H1 (cell line): ENCODE data around the gene KLHL21. TPM values are rescaled to one million over a fixed set of nuclear protein-coding genes. Genes with fewer than 3 reads are reported as not detected.

Experiments
- CTCF ChIA-PET: fragments of 300-600 bp; sonication (Branson Sonifier 250); formaldehyde crosslinking; loops from one replicate; lab custom pipeline; 2021; ENCODE audit not compliant: partially characterized antibody; lab: Charles Lee
- POLR2A ChIA-PET: fragments of 300-600 bp; sonication (Branson Sonifier 250); formaldehyde crosslinking; loops from one replicate; lab custom pipeline; 2021; ENCODE audit warnings: inconsistent platforms; ENCODE audit not compliant: partially characterized antibody; lab: Charles Lee
- DNase-seq, 2 experiments: peaks; one replicate each; pipeline versions ENCODE4 v3.0.0 to v3.0.0-alpha.2; 2010 to 2022; ENCODE audit warnings: low spot score in 2 of 2, low read depth in 1 of 2, mixed read lengths in 1 of 2
- FAIRE-seq: peaks from 2 replicates; lab custom pipeline; 2011; peaks lifted over from hg19 to GRCh38; lab: Jason Lieb, UNC
- H2AFZ ChIP-seq: 2 replicates; pipeline ENCODE4 v1.8.1; 2012; ENCODE audit warnings: low read length, inconsistent platforms
- H2AK5ac ChIP-seq: 2 replicates; pipeline ENCODE4 v1.6.1; 2013; ENCODE audit warnings: low read depth, low read length
- H2BK120ac ChIP-seq: replicated peaks from 2 replicates; pipeline ENCODE3; 2013; ENCODE audit warnings: low read depth, low read length, inconsistent platforms
- H2BK12ac ChIP-seq: 2 replicates; pipeline ENCODE4 v1.6.1; 2013; ENCODE audit warnings: low read depth, low read length
- H2BK15ac ChIP-seq: 2 replicates; pipeline ENCODE4 v1.6.1; 2013; ENCODE audit warnings: low read length
- H2BK20ac ChIP-seq: 2 replicates; pipeline ENCODE4 v1.6.1; 2013; ENCODE audit warnings: low read length
- H2BK5ac ChIP-seq: 2 replicates; pipeline ENCODE4 v1.6.1; 2013; ENCODE audit warnings: low read depth, low read length
- H3K14ac ChIP-seq: 2 replicates; pipeline ENCODE4 v1.6.1; 2013; ENCODE audit warnings: inconsistent platforms; ENCODE audit not compliant: insufficient read length
- H3K18ac ChIP-seq: 2 replicates; pipeline ENCODE4 v1.6.1; 2013; ENCODE audit warnings: low read length; ENCODE audit errors: extremely low read depth
- H3K23ac ChIP-seq: 2 replicates; pipeline ENCODE4 v1.6.1; 2013; ENCODE audit warnings: inconsistent platforms; ENCODE audit not compliant: insufficient read length
- H3K23me2 ChIP-seq: 2 replicates; pipeline ENCODE4 v1.6.1; 2013; ENCODE audit warnings: low read depth, low read length
- H3K27ac ChIP-seq: 2 replicates; pipeline ENCODE4 v1.6.1; 2011; ENCODE audit warnings: low read depth, low read length, inconsistent platforms
- H3K27me3 ChIP-seq, 4 experiments: replicated peaks in 1 of 4; 1 replicate in 1 of 4; 2 replicates in 3 of 4; pipeline versions ENCODE4 v1.6.1 to v1.8.1; 2011 to 2013; ENCODE audit warnings: low read length in 3 of 4, mild to moderate bottlenecking in 3 of 4, inconsistent platforms in 2 of 4, mixed read lengths in 2 of 4, moderate library complexity in 1 of 4; ENCODE audit not compliant: control insufficient read depth in 3 of 4, insufficient read depth in 3 of 4; ENCODE audit errors: extremely low read depth in 1 of 4
- H3K36me3 ChIP-seq, 4 experiments: 2 replicates each; pipeline versions ENCODE4 v1.6.1 to v1.8.1; 2011 to 2013; ENCODE audit warnings: mild to moderate bottlenecking in 4 of 4, low read length in 3 of 4, moderate library complexity in 2 of 4, control low read depth in 1 of 4, inconsistent platforms in 1 of 4; ENCODE audit not compliant: insufficient read depth in 4 of 4, control insufficient read depth in 2 of 4
- H3K4ac ChIP-seq: replicated peaks from 2 replicates; pipeline ENCODE3; 2013; ENCODE audit warnings: low read length, low read depth, mixed read lengths, inconsistent platforms; ENCODE audit not compliant: insufficient read length
- H3K4me1 ChIP-seq, 4 experiments: replicated peaks in 1 of 4; 1 replicate in 1 of 4; 2 replicates in 3 of 4; pipeline versions ENCODE4 v1.6.1 to v1.8.1; 2011 to 2013; ENCODE audit warnings: low read length in 3 of 4, inconsistent platforms in 2 of 4, mixed read lengths in 1 of 4; ENCODE audit not compliant: insufficient read depth in 4 of 4, control insufficient read depth in 3 of 4
- H3K4me2 ChIP-seq, 2 experiments: 2 replicates each; pipeline versions ENCODE4 v1.6.1 to v1.8.1; 2011 to 2013; ENCODE audit warnings: low read depth in 2 of 2, low read length in 2 of 2, control low read depth in 1 of 2, inconsistent platforms in 1 of 2, mild to moderate bottlenecking in 1 of 2; ENCODE audit not compliant: insufficient read depth in 1 of 2
- H3K4me3 ChIP-seq, 4 experiments: fragments of 200-600, 300-600 bp in 1 of 4; sonication (generic), shearing (Covaris generic), sonication (Bioruptor Twin) in 1 of 4; 2 replicates each; pipeline versions ENCODE4 v1.5.1 to v1.8.1; 2011 to 2016; ENCODE audit warnings: low read length in 4 of 4, low read depth in 3 of 4, control low read depth in 2 of 4, inconsistent platforms in 2 of 4, mild to moderate bottlenecking in 2 of 4, mixed read lengths in 1 of 4, moderate library complexity in 1 of 4; ENCODE audit not compliant: insufficient read depth in 2 of 4; ENCODE audit errors: extremely low read depth in 1 of 4
- H3K56ac ChIP-seq: replicated peaks from 2 replicates; pipeline ENCODE3; 2013; ENCODE audit warnings: low read depth, mild to moderate bottlenecking, mixed read lengths, low read length, inconsistent platforms; ENCODE audit not compliant: insufficient read length
- H3K79me1 ChIP-seq: 2 replicates; pipeline ENCODE4 v1.6.1; 2013; ENCODE audit warnings: low read depth, low read length, control low read depth
- H3K79me2 ChIP-seq, 2 experiments: 2 replicates each; pipeline versions ENCODE4 v1.6.1 to v1.8.1; 2012 to 2013; ENCODE audit warnings: low read length in 2 of 2, mild to moderate bottlenecking in 2 of 2, inconsistent platforms in 1 of 2; ENCODE audit not compliant: insufficient read depth in 2 of 2, control insufficient read depth in 1 of 2
- H3K9ac ChIP-seq, 4 experiments: replicated peaks in 1 of 4; 1 replicate in 1 of 4; 2 replicates in 3 of 4; pipeline versions ENCODE4 v1.6.1 to v1.8.1; 2011 to 2013; ENCODE audit warnings: low read depth in 3 of 4, low read length in 3 of 4, control low read depth in 2 of 4, mild to moderate bottlenecking in 2 of 4, moderate library complexity in 2 of 4, inconsistent platforms in 1 of 4; ENCODE audit errors: extremely low read depth in 1 of 4
- H3K9me3 ChIP-seq, 2 experiments: 2 replicates each; pipeline versions ENCODE4 v1.6.1 to v1.8.1; 2012 to 2013; ENCODE audit warnings: mild to moderate bottlenecking in 2 of 2, moderate library complexity in 2 of 2, control low read depth in 1 of 2, inconsistent platforms in 1 of 2, low read depth in 1 of 2, low read length in 1 of 2, mixed read lengths in 1 of 2; ENCODE audit not compliant: insufficient read depth in 2 of 2
- H4K20me1 ChIP-seq, 2 experiments: replicated peaks in 1 of 2; 2 replicates each; pipeline versions ENCODE3 to v1.8.1; 2011 to 2013; ENCODE audit warnings: inconsistent platforms in 2 of 2, low read length in 2 of 2, mild to moderate bottlenecking in 1 of 2; ENCODE audit not compliant: insufficient read depth in 2 of 2, control insufficient read depth in 1 of 2
- H4K5ac ChIP-seq: 2 replicates; pipeline ENCODE4 v1.6.1; 2013; ENCODE audit warnings: low read length, low read depth, mixed read lengths, inconsistent platforms; ENCODE audit not compliant: insufficient read length
- H4K8ac ChIP-seq: 2 replicates; pipeline ENCODE4 v1.8.0; 2013; ENCODE audit warnings: mild to moderate bottlenecking, moderate library complexity, low read length, inconsistent platforms; ENCODE audit not compliant: insufficient read depth; ENCODE audit errors: extremely low read depth
- H4K91ac ChIP-seq: replicated peaks from 2 replicates; pipeline ENCODE3; 2013; ENCODE audit warnings: low read length, mixed read lengths, inconsistent platforms; ENCODE audit not compliant: insufficient read length
- JUND ChIP-seq: IDR thresholded peaks from 2 replicates; pipeline ENCODE4 v1.6.1; 2011; ENCODE audit warnings: mild to moderate bottlenecking, improper control_type of control experiment, low read length
- KDM1A ChIP-seq: fragments of 200-600, 300-600 bp; sonication (generic); IDR thresholded peaks from 2 replicates; pipeline ENCODE4 v1.7.1; 2016; ENCODE audit warnings: mild to moderate bottlenecking, low read length, borderline replicate concordance
- NRF1 ChIP-seq: IDR thresholded peaks from 2 replicates; pipeline ENCODE4 v1.6.1; 2011; ENCODE audit warnings: mild to moderate bottlenecking, low read depth, low read length, improper control_type of control experiment
- POLR2AphosphoS5 ChIP-seq: IDR thresholded peaks from 2 replicates; pipeline ENCODE4 v1.6.1; 2011; ENCODE audit warnings: low read depth, low read length
- POU5F1 ChIP-seq: IDR thresholded peaks from 2 replicates; pipeline ENCODE4 v1.6.1; 2011; ENCODE audit warnings: low read depth, mild to moderate bottlenecking, low read length, moderate library complexity
- RNF2 ChIP-seq: fragments of 200-900, 300-1000 bp; sonication (generic); IDR thresholded peaks from 2 replicates; pipeline ENCODE4 v1.7.1; 2016; ENCODE audit warnings: borderline replicate concordance, low read depth, mild to moderate bottlenecking, antibody characterized with exemption, low read length; ENCODE audit not compliant: poor library complexity, severe bottlenecking; ENCODE audit errors: missing control alignments
- RXRA ChIP-seq: IDR thresholded peaks from 2 replicates; pipeline ENCODE4 v1.6.1; 2011; ENCODE audit warnings: low read depth, mild to moderate bottlenecking, low read length, moderate library complexity; ENCODE audit not compliant: insufficient read depth
- SIN3A ChIP-seq, 2 experiments: IDR thresholded peaks in 1 of 2; conservative IDR thresholded peaks in 1 of 2; 2 replicates each; pipeline ENCODE4 v1.6.1; 2011 to 2012; ENCODE audit warnings: low read length in 2 of 2, improper control_type of control experiment in 1 of 2, low read depth in 1 of 2, mild to moderate bottlenecking in 1 of 2
- ZNF274 ChIP-seq: IDR thresholded peaks from 2 replicates; pipeline ENCODE4 v1.7.0; 2012; ENCODE audit warnings: low read length, borderline replicate concordance; ENCODE audit errors: extremely low read depth
- WGBS, 2 experiments: shearing (Covaris generic) in 1 of 2; methylation state at CpG; one replicate each; pipeline versions ENCODE4 v1.1.6 to v1.1.7; 2013 to 2015; ENCODE audit warnings: low lambda C conversion rate in 2 of 2, mixed read lengths in 2 of 2, inconsistent platforms in 1 of 2, low coverage in 1 of 2, missing lambda C conversion rate in 1 of 2; ENCODE audit not compliant: insufficient replicate concordance in 2 of 2, insufficient coverage in 1 of 2, insufficient read length in 1 of 2; ENCODE audit errors: extremely low coverage in 1 of 2, missing lambda C conversion rate in 1 of 2; 5-methylcytosine and 5-hydroxymethylcytosine counted together
- polyA plus RNA-seq, 7 experiments: library from polyadenylated mRNA; depleted of rRNA in 3 of 7; stranded (reverse) in 5 of 7; unstranded in 2 of 7; fragments of >200 nt in 5 of 7; fragments of 200-250 nt in 2 of 7; gene quantifications; 1 replicate in 5 of 7; 2 replicates in 1 of 7; 4 replicates in 1 of 7; pipeline versions ENCODE4 v1.2.1 to v1.2.3, GENCODE V29; 2011 to 2013; ENCODE audit warnings: missing spikeins in 2 of 7, mixed read lengths in 2 of 7
- total RNA-seq: library from RNA; stranded (reverse); fragmentation: NEBNext Ultra II Directional; extraction: Animal tissue kit (Norgen Biotek cat#: 25700); gene quantifications from 2 replicates; pipeline ENCODE4 v1.2.1, GENCODE V29; 2021
- TF ChIP-seq, protein P1 (sequence below): IDR thresholded peaks from 2 replicates; pipeline ENCODE4 v1.6.1; 2012; ENCODE audit warnings: inconsistent platforms

Gene KLHL21
- total and polyA plus RNA-seq, 2 of the 8 experiments (the other 6 are each of a cell fraction or from before 2014, with no cell fraction given), result 11.9 to 22.3 TPM

DNA sequence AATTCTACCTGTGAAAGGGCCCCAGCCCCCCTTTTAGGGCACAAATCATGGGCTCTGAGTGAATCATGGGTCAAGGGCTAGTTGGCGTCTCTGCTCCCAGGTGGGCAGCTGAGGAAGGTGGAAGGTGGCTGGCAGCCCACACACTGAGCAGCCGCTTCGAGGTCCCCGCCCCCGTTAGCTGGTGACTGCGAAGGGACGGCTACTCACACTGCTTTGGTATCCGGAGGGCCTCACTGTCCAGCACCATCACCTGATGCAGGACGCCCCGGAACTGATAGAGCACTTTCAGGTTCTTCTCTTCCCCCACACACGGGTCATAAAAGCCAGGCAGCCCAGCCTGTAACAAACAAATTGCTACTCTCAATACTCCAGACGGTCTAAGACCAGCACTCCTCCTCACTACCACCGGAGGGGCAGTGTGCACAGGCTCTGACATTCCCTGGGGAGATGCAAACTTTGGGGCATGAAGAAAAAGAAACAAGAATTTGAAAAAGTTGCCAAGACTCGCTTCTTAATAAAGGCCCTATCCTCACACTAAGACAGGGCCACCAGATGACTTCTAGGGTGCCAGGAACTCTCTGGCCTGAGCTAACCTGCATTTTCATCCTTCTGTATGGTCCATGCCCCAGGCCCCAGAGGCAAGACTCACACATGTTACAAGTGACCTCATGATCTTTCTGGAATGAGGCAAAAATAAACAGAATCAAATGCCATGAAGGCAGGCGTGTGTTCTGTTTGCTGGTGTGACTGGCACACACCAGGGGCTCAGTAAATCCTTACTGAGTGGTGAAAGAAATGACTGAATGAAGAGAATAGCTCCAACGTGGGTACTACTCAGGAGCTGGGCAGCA is 33.5 kb upstream of the KLHL21 start:
- DNase-seq, result no peak
- POLR2A ChIA-PET, result interaction anchor here (0.5 to 0.8 kb wide), 2 partner anchors 18 to 34 kb away, joined by 4 read pairs; no protein-coding TSS in a partner anchor
- no peak for FAIRE-seq
- TF ChIP-seq RNF2 (no peak), RXRA (no peak), POU5F1 (no peak), JUND (no peak), ZNF274 (no peak), NRF1 (no peak), POLR2AphosphoS5 (no peak), KDM1A (no peak), SIN3A (conservative IDR thresholded peaks at IDR 0.05 in 1 of 2, IDR thresholded peaks at IDR 0.05 in 1 of 2; ENCODE audit: low read depth in 1 of 2, low read length in 2 of 2) (no peak)
- TF ChIP-seq, protein P1, sequence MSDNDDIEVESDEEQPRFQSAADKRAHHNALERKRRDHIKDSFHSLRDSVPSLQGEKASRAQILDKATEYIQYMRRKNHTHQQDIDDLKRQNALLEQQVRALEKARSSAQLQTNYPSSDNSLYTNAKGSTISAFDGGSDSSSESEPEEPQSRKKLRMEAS, result no peak

More for the DNA sequence above, 33.5 kb upstream of the KLHL21 start:
- Histone ChIP-seq H3K79me1 (no peaks in the 10 kb centered on the region), H4K20me1 (peaks cover 4 to 9% of the 10 kb centered on the region in 2 experiments), H3K79me2 (no peaks in the 10 kb centered on the region), H3K27me3 (no peaks in the 10 kb centered on the region), H3K36me3 (peaks cover 31 to 66% (median 52%) of the 10 kb centered on the region in 4 experiments), H3K18ac (no peak overlapping the region), H2BK5ac (no peak overlapping the region), H3K23me2 (no peaks in the 10 kb centered on the region), H3K4me2 (no peak overlapping the region), H2BK12ac (no peak overlapping the region), H3K4me1 (no peaks in the 10 kb centered on the region), H2BK120ac (no peak overlapping the region), H3K23ac (no peak overlapping the region), H3K27ac (no peak overlapping the region), H3K4ac (no peak overlapping the region), H2AK5ac (no peak overlapping the region), H3K9ac (no peak overlapping the region), H3K4me3 (no peak overlapping the region), H2BK20ac (no peak overlapping the region), H3K14ac (no peak overlapping the region), H3K9me3 (no peaks in the 10 kb centered on the region), H2AFZ (no peak overlapping the region), H4K91ac (no peak overlapping the region), H2BK15ac (no peak overlapping the region), H4K8ac (no peak overlapping the region), H3K56ac (no peak overlapping the region), H4K5ac (no peak overlapping the region)
- 92% methylated on average over 16 of the region's 16 CpGs; no CpG with 5 or more reads in 1 of the 2 experiments for WGBS, 2 experiments
- CTCF ChIA-PET, result interaction anchor here (0.6 to 3.1 kb wide), 11 partner anchors 8 to 166 kb away, joined by 3 to 28 read pairs (median 4); partner anchors contain the start of gene NOL9
